ENCODE results near the gene RIMS3.

The RIMS3 gene

DNA sequence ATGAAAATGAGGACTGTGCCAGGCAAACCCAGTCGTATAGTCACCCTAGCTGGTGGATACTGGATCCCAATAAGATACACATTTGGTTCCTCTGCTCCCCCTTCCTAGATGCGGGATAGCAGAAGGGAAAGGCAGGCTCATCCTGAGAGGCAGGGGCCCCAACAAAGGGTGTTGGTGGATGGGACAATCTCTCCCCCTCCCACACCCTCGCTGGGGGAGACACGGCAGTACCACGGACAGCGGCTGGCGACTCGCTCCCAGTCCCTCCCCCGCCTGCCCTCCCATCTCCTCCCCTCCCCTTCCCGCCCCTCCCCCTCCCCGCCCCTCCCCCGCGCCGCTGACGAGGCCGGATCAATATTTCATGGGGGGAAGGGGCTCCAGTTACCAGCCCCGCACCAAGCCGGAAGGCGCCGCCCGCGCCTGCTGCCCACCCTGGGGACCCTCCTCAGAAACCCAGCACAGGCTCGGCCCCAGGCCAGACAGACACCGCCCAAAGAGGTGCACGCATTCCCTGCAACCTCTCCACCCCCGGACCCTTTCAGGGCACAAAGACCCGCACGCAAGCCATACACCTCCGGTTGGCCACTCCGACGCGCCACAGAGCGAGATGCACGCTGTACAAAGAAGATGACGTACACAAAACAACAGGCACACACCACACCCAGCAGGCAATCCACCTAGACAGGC, 11.5 kb downstream of the RIMS3 start:
- DNase-seq (ENCODE audit: low read depth, low spot score): peak; percentile 29

DNA sequence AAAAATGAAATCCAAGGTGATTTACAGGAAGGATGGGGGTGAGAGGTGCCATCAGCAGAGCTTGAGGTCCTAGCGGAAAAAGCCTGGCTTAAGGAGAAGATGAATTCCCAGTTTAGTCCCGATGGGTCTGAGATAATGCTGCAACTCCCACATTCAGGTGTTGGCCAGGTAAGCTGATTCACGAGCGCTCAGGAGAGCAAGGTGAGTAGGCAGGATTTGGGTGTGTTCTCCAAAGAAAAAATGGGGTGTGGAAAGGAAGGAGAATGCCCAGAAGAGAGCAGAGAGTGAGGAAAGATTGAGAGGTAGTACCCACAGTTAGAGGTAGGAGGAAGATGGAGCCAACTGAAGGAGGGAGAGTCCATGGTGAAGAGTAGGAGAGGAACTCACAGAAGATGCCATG, 12.5 kb downstream of the RIMS3 start:
- DNase-seq (ENCODE audit: low read depth, low spot score): no peak

DNA sequence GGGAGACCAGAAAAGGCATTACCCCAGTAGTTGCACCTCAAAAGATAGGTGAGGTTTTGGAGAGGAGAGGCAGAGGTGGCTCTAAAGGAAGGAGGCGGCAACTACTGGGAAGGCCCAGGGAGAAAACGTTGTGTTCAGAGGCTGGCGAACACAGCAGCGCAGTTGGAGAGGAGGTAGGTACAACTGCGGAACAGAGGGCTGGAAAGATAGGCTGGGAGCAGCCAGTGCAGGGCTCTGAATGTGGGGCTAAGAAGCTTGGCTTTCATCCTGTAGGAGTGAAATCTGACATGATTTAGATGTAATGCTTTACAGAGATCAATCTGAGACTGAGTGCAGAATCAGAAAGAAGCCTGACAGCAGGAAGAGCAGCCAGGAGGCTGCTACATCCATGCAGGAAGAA, 13.0 kb downstream of the RIMS3 start:
- DNase-seq (ENCODE audit: low read depth, low spot score): no peak

GRCh38 chr1:40651138-40651857, 14.2 kb downstream of the RIMS3 start:
- DNase-seq (ENCODE audit: low read depth, low spot score): no peak

DNA sequence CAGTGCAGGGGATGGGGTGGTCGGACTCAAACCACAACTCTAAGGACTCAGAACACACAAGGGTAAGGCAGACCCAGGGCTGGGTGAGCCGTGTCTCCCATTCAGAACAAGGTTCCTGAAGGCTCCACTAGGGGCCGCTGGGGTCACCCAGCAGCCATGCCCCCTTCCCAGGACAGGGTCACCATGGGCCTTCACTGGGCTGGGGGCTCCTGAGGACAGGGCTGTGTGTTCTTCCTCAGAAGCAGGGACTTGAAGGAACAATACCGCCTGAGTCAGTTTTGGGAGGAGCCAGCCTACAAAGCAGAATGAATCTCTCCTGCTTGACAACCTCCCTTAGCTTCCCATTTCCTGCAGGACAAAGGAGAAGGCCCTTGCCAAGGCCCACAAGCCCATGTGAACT, 15.4 kb downstream of the RIMS3 start:
- no peak for DNase-seq (ENCODE audit: low read depth, low spot score)

DNA sequence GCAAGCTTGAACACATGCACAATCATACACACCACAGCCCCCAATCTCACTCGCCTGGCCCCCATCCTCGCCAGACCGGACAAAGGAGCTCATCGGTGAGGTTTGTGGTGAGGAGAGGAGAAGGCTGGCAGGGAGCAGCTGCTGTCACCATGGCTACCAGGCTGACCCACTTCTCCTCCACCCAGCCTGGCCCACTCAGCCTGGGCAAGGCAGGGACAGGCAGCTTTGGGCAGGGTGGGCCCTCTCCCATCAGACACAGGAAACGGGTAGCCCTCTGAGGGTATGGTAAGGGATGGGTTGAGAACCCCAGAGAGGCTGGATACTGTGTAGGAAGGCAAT, 15.9 kb downstream of the RIMS3 start:
- no peak for DNase-seq (ENCODE audit: low read depth, low spot score)

GRCh38 chr1:40648928-40649591, 16.4 kb downstream of the RIMS3 start:
- DNase-seq (ENCODE audit: low read depth, low spot score): no peak

GRCh38 chr1:40648200-40648599, 17.3 kb downstream of the RIMS3 start:
- no peak for DNase-seq (ENCODE audit: low read depth, low spot score)

GRCh38 chr1:40646315-40646714, 19.2 kb downstream of the RIMS3 start:
- no peak for DNase-seq (ENCODE audit: low read depth, low spot score)

DNA sequence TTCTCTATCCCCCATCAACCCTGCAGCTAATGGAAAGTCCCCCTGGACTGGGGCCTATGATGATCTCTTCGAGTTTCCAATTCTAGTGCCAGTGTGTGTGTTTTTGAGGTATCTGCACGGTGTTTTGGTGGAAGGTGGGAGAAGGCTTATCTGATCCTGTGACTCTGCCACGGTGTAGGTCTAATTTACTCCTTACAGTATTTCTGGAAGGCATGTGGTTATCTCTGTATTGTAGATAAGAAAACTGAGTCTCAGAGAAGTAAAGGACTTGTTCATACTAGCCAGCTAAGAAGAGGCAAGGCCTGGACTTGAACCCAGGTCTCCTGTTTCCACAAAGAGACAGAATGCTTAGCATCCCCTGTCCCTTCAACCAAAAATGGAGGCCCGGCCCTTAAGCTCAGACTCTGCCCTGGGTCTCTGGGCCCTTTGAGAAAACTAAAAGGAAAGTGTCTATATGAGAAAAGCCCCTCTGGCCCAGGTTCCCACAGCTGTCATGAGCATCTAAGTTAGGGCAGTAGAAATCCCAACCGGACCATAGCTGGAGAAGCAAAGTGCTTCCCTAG, 20.3 kb downstream of the RIMS3 start:
- no peak for DNase-seq (ENCODE audit: low read depth, low spot score)

GRCh38 chr1:40641601-40642242, 23.8 kb downstream of the RIMS3 start:
- DNase-seq (ENCODE audit: low read depth, low spot score): no peak

DNA sequence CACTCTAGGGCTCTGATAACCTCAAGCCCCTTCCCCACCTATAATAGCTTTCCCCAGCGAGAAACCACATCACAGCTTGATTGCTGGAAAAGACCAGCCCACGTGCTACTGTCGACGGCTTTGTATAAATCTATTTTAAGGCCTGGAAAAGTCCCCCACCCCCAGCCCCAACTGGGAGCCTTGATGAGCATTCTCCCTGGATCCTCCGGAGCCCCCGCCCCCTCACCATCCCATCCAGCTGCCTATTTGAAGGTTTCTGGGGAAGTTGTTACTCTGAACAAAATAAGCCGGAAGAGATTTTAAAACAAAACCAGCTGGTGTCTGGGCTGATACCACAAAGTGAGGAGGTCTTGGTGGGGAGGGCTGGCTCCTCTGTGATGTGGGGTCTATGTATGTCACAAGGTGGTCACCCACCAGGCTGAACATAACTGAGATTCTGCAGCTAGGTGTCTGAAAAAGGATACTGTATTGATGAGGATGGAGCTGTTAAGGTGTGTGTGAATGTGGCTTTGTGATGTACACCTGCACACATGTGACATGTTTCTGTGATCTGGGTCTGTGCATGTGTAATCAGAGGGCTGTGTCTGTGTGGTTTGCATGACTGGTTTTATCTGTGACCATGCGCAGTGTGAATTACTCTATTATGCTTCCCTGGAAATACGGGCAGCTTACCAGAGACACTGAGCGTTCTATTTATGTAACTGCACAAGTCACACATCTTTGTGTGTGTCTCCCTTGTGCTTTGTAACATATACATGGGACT, 25.0 kb downstream of the RIMS3 start:
- no peak for DNase-seq (ENCODE audit: low read depth, low spot score)

DNA sequence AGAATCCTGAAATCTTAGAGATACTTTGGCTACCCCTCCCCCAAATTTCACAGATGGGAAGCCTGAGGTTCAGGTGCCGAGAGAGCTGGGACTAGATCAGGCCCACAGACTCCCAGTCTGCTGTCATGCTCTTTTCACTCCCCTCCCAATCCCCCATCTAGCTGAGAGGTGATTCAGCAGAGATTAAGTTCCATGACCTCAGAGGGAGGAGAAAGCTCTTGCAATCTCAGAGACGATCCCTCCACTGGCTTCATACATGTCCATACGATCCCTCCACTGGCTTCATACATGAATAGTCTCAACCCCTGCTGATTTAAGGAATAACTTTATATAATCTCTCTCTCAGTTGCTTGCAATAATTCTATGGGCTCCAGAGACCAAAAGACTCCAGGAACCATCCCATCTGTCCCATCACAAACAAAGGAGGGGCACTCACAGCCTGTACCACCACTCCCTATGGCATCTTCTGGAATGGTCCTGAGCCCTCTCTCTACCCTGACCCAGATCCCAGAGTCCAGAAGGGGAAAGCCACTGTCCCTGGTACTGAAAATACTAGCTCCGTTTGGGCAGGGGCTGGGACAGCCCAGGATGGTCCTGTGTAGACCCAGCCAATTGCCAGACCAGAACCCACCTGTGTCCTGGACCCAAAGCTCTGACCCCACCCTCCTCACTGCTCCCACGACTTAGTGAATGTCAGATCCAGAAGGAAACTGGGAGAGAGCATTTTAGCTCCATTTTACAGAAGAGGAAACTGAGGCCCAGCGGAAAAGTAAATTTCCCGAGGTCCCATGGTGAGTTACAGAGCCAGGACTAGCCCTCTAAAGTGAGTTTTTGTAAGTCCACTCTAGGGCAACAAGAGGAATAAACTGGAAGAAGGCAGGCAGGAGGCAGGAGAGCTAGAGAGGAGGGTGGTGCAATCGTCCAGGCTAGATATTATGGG, 27.1 kb downstream of the RIMS3 start:
- peak; percentile 20 for DNase-seq (ENCODE audit: low read depth, low spot score)

- DNase-seq (ENCODE audit: low read depth, low spot score): no peak
These were observed 27.9 kb downstream of the RIMS3 start for GRCh38 chr1:40637470-40638007.

- no peak for DNase-seq (ENCODE audit: low read depth, low spot score)
These were observed 28.7 kb downstream of the RIMS3 start for GRCh38 chr1:40636777-40637176.

GRCh38 chr1:40635763-40636500, 29.6 kb downstream of the RIMS3 start:
- no peak for DNase-seq (ENCODE audit: low read depth, low spot score)

- DNase-seq (ENCODE audit: low read depth, low spot score): no peak
These were observed 30.4 kb downstream of the RIMS3 start for GRCh38 chr1:40634901-40635655.

GRCh38 chr1:40633931-40634376, 31.5 kb downstream of the RIMS3 start:
- DNase-seq (ENCODE audit: low read depth, low spot score): no peak
